HCT116 (cell line): Measurements from ENCODE around the gene NTN3. TPM values are rescaled to one million over a fixed set of nuclear protein-coding genes. Genes with fewer than 3 reads are reported as not detected.

Source experiments
- ATAC-seq: fragments of 200-7000 bp; cut with Tn5 transposase; 2 replicates; pipeline ENCODE4 v1.9.1; 2020; ENCODE audit warnings: mild to moderate bottlenecking, moderate library complexity
- BruUV-seq: library from RNA; stranded (reverse); fragments of 400-500 nt; replicated peaks from 2 replicates; lab custom pipeline; 2021; lab: Mats Ljungman, UMichigan
- CTCF ChIA-PET: fragments of 300-600 bp; sonication (Branson Sonifier 250); formaldehyde crosslinking; loops from one replicate; lab custom pipeline; 2021; ENCODE audit warnings: antibody characterized with exemption; lab: Charles Lee
- POLR2A ChIA-PET: fragments of 300-600, 350-600 bp; sonication (Branson Sonifier 250); formaldehyde crosslinking; loops from one replicate; lab custom pipeline; 2021; ENCODE audit warnings: antibody characterized with exemption; lab: Charles Lee
- RAD21 ChIA-PET, 2 experiments: fragments of 300-600 bp; sonication (Branson Sonifier 250); formaldehyde crosslinking; loops; one replicate each; lab custom pipeline; 2023; ENCODE audit warnings: low total read pairs in 2 of 2; ENCODE audit not compliant: uncharacterized antibody in 2 of 2, unreplicated experiment in 2 of 2, low non-redundant PET in 1 of 2; lab: Charles Lee
- DNase-seq: peaks from one replicate; pipeline ENCODE4 v3.0.0-alpha.2; 2010; ENCODE audit warnings: low read depth, low spot score
- H2AFZ ChIP-seq: fragments of 200-600 bp; shearing (Covaris generic), sonication (generic); 2 replicates; pipeline ENCODE4 v1.6.1; 2017; ENCODE audit warnings: low read depth, mixed run types, mixed read lengths, antibody characterized with exemption, low read length; ENCODE audit not compliant: poor library complexity, severe bottlenecking
- H3K27ac ChIP-seq: 2 replicates; pipeline ENCODE4 v1.5.1; 2012; ENCODE audit warnings: low read depth, low read length
- H3K27me3 ChIP-seq: fragments of 200-600 bp; sonication (generic); 2 replicates; pipeline ENCODE4 v1.6.1; 2016; ENCODE audit warnings: mixed run types, low read length, mixed read lengths; ENCODE audit not compliant: insufficient read depth
- H3K36me3 ChIP-seq, 2 experiments: fragments of 200-500 bp in 1 of 2; fragments of 200-600 bp in 1 of 2; sonication (Bioruptor generic) in 1 of 2; sonication (generic) in 1 of 2; 2 replicates each; pipeline versions ENCODE4 v1.5.1 to v1.6.1; 2014 to 2016; ENCODE audit warnings: low read length in 2 of 2, inconsistent platforms in 1 of 2, mixed read lengths in 1 of 2, mixed run types in 1 of 2; ENCODE audit not compliant: insufficient read depth in 2 of 2, control insufficient read depth in 1 of 2
- H3K4me1 ChIP-seq, 2 experiments: fragments of 200-600 bp in 1 of 2; sonication (generic) in 1 of 2; 2 replicates each; pipeline versions ENCODE4 v1.5.1 to v1.6.1; 2012 to 2017; ENCODE audit warnings: low read length in 2 of 2, inconsistent platforms in 1 of 2, mild to moderate bottlenecking in 1 of 2, mixed read lengths in 1 of 2, mixed run types in 1 of 2, moderate library complexity in 1 of 2; ENCODE audit not compliant: insufficient read depth in 2 of 2, control insufficient read depth in 1 of 2
- H3K4me2 ChIP-seq: fragments of 200-600 bp; sonication (generic); 2 replicates; pipeline ENCODE4 v1.6.1; 2017; ENCODE audit warnings: mixed run types, low read length, mixed read lengths
- H3K4me3 ChIP-seq, 2 experiments: fragments of 200-600 bp in 1 of 2; sonication (generic) in 1 of 2; replicated peaks in 1 of 2; 2 replicates each; pipeline ENCODE4 v1.5.1; 2011 to 2016; ENCODE audit warnings: low read length in 2 of 2, control low read depth in 1 of 2, low read depth in 1 of 2, mild to moderate bottlenecking in 1 of 2, mixed read lengths in 1 of 2, mixed run types in 1 of 2
- H3K79me2 ChIP-seq: fragments of 200-600 bp; sonication (generic); 2 replicates; pipeline ENCODE4 v1.6.1; 2017; ENCODE audit warnings: mild to moderate bottlenecking, mixed run types, low read length, moderate library complexity, mixed read lengths; ENCODE audit not compliant: insufficient read depth
- H3K9ac ChIP-seq: fragments of 200-600 bp; sonication (generic); 2 replicates; pipeline ENCODE4 v1.6.1; 2016; ENCODE audit warnings: low read length, mixed read lengths
- H3K9me2 ChIP-seq: fragments of 200-600 bp; sonication (generic), shearing (Covaris generic); 2 replicates; pipeline ENCODE4 v1.6.1; 2017; ENCODE audit warnings: mixed run types, mild to moderate bottlenecking, moderate library complexity; ENCODE audit not compliant: insufficient read depth
- H3K9me3 ChIP-seq, 2 experiments: fragments of 200-500 bp in 1 of 2; fragments of 200-600 bp in 1 of 2; sonication (Bioruptor generic) in 1 of 2; sonication (generic) in 1 of 2; 2 replicates each; pipeline ENCODE4 v1.6.1; 2014 to 2017; ENCODE audit warnings: low read length in 2 of 2, mixed read lengths in 2 of 2, inconsistent platforms in 1 of 2, low read depth in 1 of 2, mild to moderate bottlenecking in 1 of 2, mixed run types in 1 of 2, moderate library complexity in 1 of 2; ENCODE audit not compliant: control insufficient read depth in 1 of 2, insufficient read depth in 1 of 2
- H4K20me1 ChIP-seq: fragments of 200-600 bp; sonication (generic), shearing (Covaris generic); 2 replicates; pipeline ENCODE4 v1.6.1; 2017; ENCODE audit warnings: mixed run types, mild to moderate bottlenecking, moderate library complexity; ENCODE audit not compliant: insufficient read depth
- CBX3 ChIP-seq: IDR thresholded peaks from 2 replicates; pipeline ENCODE4 v1.6.1; 2012; ENCODE audit warnings: low read depth
- EZH2 ChIP-seq: fragments of 200-600 bp; sonication (generic); IDR thresholded peaks from 2 replicates; pipeline ENCODE4 v1.6.1; 2017; ENCODE audit warnings: antibody characterized with exemption, mixed run types
- FOSL1 ChIP-seq: IDR thresholded peaks from 2 replicates; pipeline ENCODE4 v1.6.1; 2012; ENCODE audit warnings: low read depth
- TCF7L2 ChIP-seq: IDR thresholded peaks from 2 replicates; pipeline ENCODE4 v1.7.0; 2011; ENCODE audit warnings: borderline replicate concordance, inconsistent platforms; ENCODE audit not compliant: insufficient read depth, insufficient read length; ENCODE audit errors: extremely low read depth
- intact Hi-C: fragments of 100-400 bp; cut with micrococcal nuclease; formaldehyde crosslinking; loops from 2 replicates; pipeline ENCODE4 v1.10.0; 2022
- total RNA-seq: library from RNA; stranded (reverse); gene quantifications from one replicate; pipeline ENCODE4 v1.2.1, GENCODE V29; 2021; ENCODE audit not compliant: unreplicated experiment
- TF ChIP-seq, protein P1 (sequence below), 3 experiments: fragments of 200-600 bp in 1 of 3; sonication (generic) in 1 of 3; IDR thresholded peaks in 2 of 3; conservative IDR thresholded peaks in 1 of 3; 2 replicates each; pipeline ENCODE4 v1.5.1; 2012 to 2017; ENCODE audit warnings: low read depth in 2 of 3, low read length in 2 of 3, antibody characterized with exemption in 1 of 3, borderline replicate concordance in 1 of 3, control low read depth in 1 of 3, mild to moderate bottlenecking in 1 of 3, mixed read lengths in 1 of 3, mixed run types in 1 of 3, moderate library complexity in 1 of 3; ENCODE audit not compliant: insufficient read depth in 1 of 3

NTN3 gene
- total RNA-seq, 1 experiment from 2014 or later = 0.30 TPM

DNA sequence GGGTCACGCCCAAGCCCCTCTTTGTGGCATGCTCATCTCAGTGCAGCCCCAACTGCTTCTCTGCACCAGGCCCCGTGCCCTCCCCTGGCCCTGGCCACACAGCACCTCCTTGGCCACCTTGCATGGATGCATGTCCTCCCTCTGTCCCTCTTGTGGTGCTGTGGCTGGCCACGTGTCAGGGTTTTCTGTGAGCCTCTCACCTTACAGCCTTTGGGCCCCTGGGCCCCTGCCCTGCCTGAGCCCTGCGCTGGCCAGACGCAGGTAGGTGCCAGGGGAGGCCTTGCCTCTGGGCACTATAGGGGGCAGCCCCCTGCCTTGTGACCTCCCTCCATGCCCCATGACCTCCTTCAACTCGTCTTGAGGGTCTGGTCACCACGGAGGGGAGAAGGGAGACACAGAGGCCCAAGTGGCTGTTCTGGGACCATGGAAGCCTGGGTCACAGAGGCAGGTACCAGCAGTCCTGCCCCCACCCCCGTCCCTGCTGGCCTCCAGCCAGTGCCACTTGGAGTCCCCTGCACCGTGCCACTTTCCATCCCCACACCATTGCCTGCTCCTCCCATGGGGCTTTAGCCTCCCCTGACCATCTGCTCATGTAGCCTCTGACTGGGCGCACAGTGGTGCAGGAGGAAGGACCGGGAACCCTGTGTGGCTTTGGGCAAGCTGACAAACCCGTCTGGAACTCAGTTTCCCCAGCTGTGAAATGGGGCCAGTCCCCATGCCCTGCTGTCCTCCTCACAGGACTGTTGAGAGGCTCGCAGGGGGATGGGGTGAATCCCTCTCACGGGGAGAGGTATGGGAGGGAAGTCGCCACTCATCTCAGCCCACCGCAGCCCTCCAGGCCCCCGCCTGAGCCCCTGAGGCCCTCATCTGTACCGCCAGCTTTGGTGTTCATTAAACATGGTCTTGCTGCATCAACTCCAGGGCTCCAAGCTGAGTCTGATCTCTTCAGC lies 31.1 kb downstream of the NTN3 start:
- POLR2A ChIA-PET = no interaction called here
- no peak for ATAC-seq
- Histone ChIP-seq H3K36me3 (peaks cover 0 to 4% of the 10 kb centered on the region in 2 experiments; a peak in 1 of 4 replicates), H3K9ac (no peak overlapping the region), H3K4me3 (no peak overlapping the region), H3K9me2 (no peaks in the 10 kb centered on the region), H3K9me3 (no peaks in the 10 kb centered on the region), H3K27me3 (no peaks in the 10 kb centered on the region), H3K4me1 (peaks cover 3 to 12% of the 10 kb centered on the region in 2 experiments; a peak in 3 of 4 replicates), H3K4me2 (no peak overlapping the region; the same call in 1 of the 2 replicates), H2AFZ (no peak overlapping the region), H4K20me1 (no peaks in the 10 kb centered on the region), H3K79me2 (no peaks in the 10 kb centered on the region), H3K27ac (no peak overlapping the region)
- no TSS peak for BruUV-seq
- TF ChIP-seq CBX3 (no peak), EZH2 (no peak), TCF7L2 (no peak), FOSL1 (no peak)
- TF ChIP-seq, protein P1, sequence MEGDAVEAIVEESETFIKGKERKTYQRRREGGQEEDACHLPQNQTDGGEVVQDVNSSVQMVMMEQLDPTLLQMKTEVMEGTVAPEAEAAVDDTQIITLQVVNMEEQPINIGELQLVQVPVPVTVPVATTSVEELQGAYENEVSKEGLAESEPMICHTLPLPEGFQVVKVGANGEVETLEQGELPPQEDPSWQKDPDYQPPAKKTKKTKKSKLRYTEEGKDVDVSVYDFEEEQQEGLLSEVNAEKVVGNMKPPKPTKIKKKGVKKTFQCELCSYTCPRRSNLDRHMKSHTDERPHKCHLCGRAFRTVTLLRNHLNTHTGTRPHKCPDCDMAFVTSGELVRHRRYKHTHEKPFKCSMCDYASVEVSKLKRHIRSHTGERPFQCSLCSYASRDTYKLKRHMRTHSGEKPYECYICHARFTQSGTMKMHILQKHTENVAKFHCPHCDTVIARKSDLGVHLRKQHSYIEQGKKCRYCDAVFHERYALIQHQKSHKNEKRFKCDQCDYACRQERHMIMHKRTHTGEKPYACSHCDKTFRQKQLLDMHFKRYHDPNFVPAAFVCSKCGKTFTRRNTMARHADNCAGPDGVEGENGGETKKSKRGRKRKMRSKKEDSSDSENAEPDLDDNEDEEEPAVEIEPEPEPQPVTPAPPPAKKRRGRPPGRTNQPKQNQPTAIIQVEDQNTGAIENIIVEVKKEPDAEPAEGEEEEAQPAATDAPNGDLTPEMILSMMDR (IDR thresholded peaks at IDR 0.05 in 2 of 3, conservative IDR thresholded peaks at IDR 0.05 in 1 of 3; ENCODE audit: borderline replicate concordance in 1 of 3, insufficient read depth in 1 of 3, low read depth in 2 of 3, low read length in 2 of 3) = no peak
- CTCF ChIA-PET = interaction anchor here (0.7 to 1.3 kb wide), 5 partner anchors 61 to 351 kb away, joined by 3 to 15 read pairs (median 3); partner anchors contain the start of gene ECI1
- RAD21 ChIA-PET = interaction anchor here (0.9 kb wide), 2 partner anchors 27 to 308 kb away, joined by 3 to 6 read pairs; partner anchors contain the start of gene TBC1D24 (in 1 of the 2)
- no peak for DNase-seq
- intact Hi-C loops = loop anchor here (2.0 to 10.0 kb wide), 4 partner anchors 71 to 307 kb away; partner anchors contain the start of genes ABCA3, CASKIN1 and RNPS1
